Stimulated activated CD8-positive, alpha-beta memory T cell treated with anti-CD3 and anti-CD28 coated beads, Interleukin-15, amount 100 ng/mL, for 1 hour (primary cell): ENCODE results near the gene DEFB128.
"Not testable (repeated sequence)": the region's sequence is repeated elsewhere in the genome, so short reads cannot be mapped to it uniquely, and the experiment has no call there.

Source experiments
- DNase-seq: peaks from one replicate; pipeline ENCODE4 v3.0.0-alpha.2; 2020; ENCODE audit warnings: low read depth

DEFB128 gene

GRCh38 chr20:189611-190010 lies at the start of gene DEFB128:
Gene DEFB128, minus strand, starts transcription at chr20:189711. Its CDS starts 88 bp downstream, at chr20:189623.
- DNase-seq = no peak

- DNase-seq = no peak
These were observed 48.4 kb upstream of the DEFB128 start for GRCh38 chr20:237929-238328.

- no peak for DNase-seq
These were observed 48.0 kb upstream of the DEFB128 start for GRCh38 chr20:237489-237888.

GRCh38 chr20:235891-236290 lies 46.4 kb upstream of the DEFB128 start:
- no peak for DNase-seq

GRCh38 chr20:227439-228105 lies 38.1 kb upstream of the DEFB128 start:
- no peak for DNase-seq

- no peak for DNase-seq
These were observed 37.4 kb upstream of the DEFB128 start, which contains the start of gene DEFB129 for GRCh38 chr20:226958-227357. Gene DEFB129, plus strand, starts transcription at chr20:227258. Its CDS starts 31 bp downstream, at chr20:227289.

GRCh38 chr20:225879-226278 lies 36.4 kb upstream of the DEFB128 start:
- not testable (repeated sequence) for DNase-seq

- DNase-seq = no peak
These were observed 31.8 kb upstream of the DEFB128 start for GRCh38 chr20:221258-221830.

GRCh38 chr20:219290-220115 lies 30.0 kb upstream of the DEFB128 start:
- DNase-seq = no peak

GRCh38 chr20:217266-217665 lies 27.8 kb upstream of the DEFB128 start:
- no peak for DNase-seq

- no peak for DNase-seq
These were observed 26.3 kb upstream of the DEFB128 start for GRCh38 chr20:215796-216195.

- DNase-seq = no peak
These were observed 24.9 kb upstream of the DEFB128 start for GRCh38 chr20:214383-214782.

- no peak for DNase-seq
These were observed 21.4 kb upstream of the DEFB128 start for GRCh38 chr20:210809-211502.

GRCh38 chr20:208942-209566 lies 19.5 kb upstream of the DEFB128 start:
- DNase-seq = no peak

GRCh38 chr20:203630-204029 lies 14.1 kb upstream of the DEFB128 start:
- DNase-seq = not testable (repeated sequence)

- DNase-seq = no peak
These were observed 10.5 kb upstream of the DEFB128 start for GRCh38 chr20:199996-200395.

- no peak for DNase-seq
These were observed 8.7 kb upstream of the DEFB128 start for GRCh38 chr20:198225-198624.

GRCh38 chr20:187733-188132 lies 1.8 kb downstream of the DEFB128 start:
- no peak for DNase-seq

GRCh38 chr20:184288-184687 lies 5.2 kb downstream of the DEFB128 start:
- no peak for DNase-seq

GRCh38 chr20:168876-169275 lies 20.6 kb downstream of the DEFB128 start:
- DNase-seq = no peak

GRCh38 chr20:164618-165017 lies 24.9 kb downstream of the DEFB128 start:
- no peak for DNase-seq

- DNase-seq = no peak
These were observed 32.4 kb downstream of the DEFB128 start, which contains the start of gene DEFB127 for GRCh38 chr20:157154-157553. Gene DEFB127, plus strand, starts transcription at chr20:157454. Its CDS starts 91 bp downstream, at chr20:157545.
